ENCODE data around the gene BST1. TPM values are rescaled to one million over a fixed set of nuclear protein-coding genes. Genes with fewer than 3 reads are reported as not detected.

BST1 gene
- total and polyA plus RNA-seq, 3 donors from 2014 or later, result 1.1 to 6.9 (median 1.6) TPM

- TF ChIP-seq CTCF (IDR thresholded peaks at IDR 0.05) (no peak), POLR2A (IDR thresholded peaks at IDR 0.05) (no peak)
- intact Hi-C loops (cut with DNase I; ENCODE audit: low total_unique reads), result no loop called here
- Histone ChIP-seq H3K4me1 (no peaks in the 10 kb centered on the region), H3K27me3 (no peaks in the 10 kb centered on the region), H3K9me3 (no peaks in the 10 kb centered on the region), H3K4me3 (no peak overlapping the region), H3K36me3 (ENCODE audit: low read depth, missing control alignments) (no peaks in the 10 kb centered on the region), H3K27ac (no peak overlapping the region)
- 56 to 72% methylated on average over 6 of the region's 6 CpGs for WGBS, 2 donors
- DNase-seq, result no peak
These were observed 14.2 kb downstream of the BST1 start for GRCh38 chr4:15717086-15717485.

GRCh38 chr4:15717657-15718416, 15.0 kb downstream of the BST1 start:
- no peak for DNase-seq
- no peaks in the 10 kb centered on the region for H3K36me3 ChIP-seq (ENCODE audit: low read depth, missing control alignments)
- H3K4me3 ChIP-seq, result no peak overlapping the region
- H3K9me3 ChIP-seq, result no peaks in the 10 kb centered on the region
- 66 to 75% methylated on average over 3 of the region's 3 CpGs for WGBS, 2 donors
- H3K27me3 ChIP-seq, result no peaks in the 10 kb centered on the region
- TF ChIP-seq CTCF (IDR thresholded peaks at IDR 0.05), result no peak
- no peak for TF ChIP-seq POLR2A (IDR thresholded peaks at IDR 0.05)
- no peaks in the 10 kb centered on the region for H3K4me1 ChIP-seq
- intact Hi-C loops (cut with DNase I; ENCODE audit: low total_unique reads), result no loop called here
- H3K27ac ChIP-seq, result no peak overlapping the region

- 87 to 90% methylated on average over 5 of the region's 5 CpGs for WGBS, 2 donors
- H3K4me3 ChIP-seq, result no peak overlapping the region
- H3K27me3 ChIP-seq, result no peaks in the 10 kb centered on the region
- no peak for DNase-seq
- no peak for TF ChIP-seq CTCF (IDR thresholded peaks at IDR 0.05)
- no peak for TF ChIP-seq POLR2A (IDR thresholded peaks at IDR 0.05)
- H3K9me3 ChIP-seq, result no peaks in the 10 kb centered on the region
- intact Hi-C loops (cut with DNase I; ENCODE audit: low total_unique reads), result no loop called here
- no peaks in the 10 kb centered on the region for H3K4me1 ChIP-seq
- no peak overlapping the region for H3K27ac ChIP-seq
- no peaks in the 10 kb centered on the region for H3K36me3 ChIP-seq (ENCODE audit: low read depth, missing control alignments)
These were observed 15.6 kb downstream of the BST1 start for GRCh38 chr4:15718465-15718864.

- no peak for DNase-seq
- no peak overlapping the region for H3K4me3 ChIP-seq
- H3K27me3 ChIP-seq, result no peaks in the 10 kb centered on the region
- H3K27ac ChIP-seq, result no peak overlapping the region
- no peaks in the 10 kb centered on the region for H3K4me1 ChIP-seq
- TF ChIP-seq CTCF (IDR thresholded peaks at IDR 0.05) (no peak), POLR2A (IDR thresholded peaks at IDR 0.05) (no peak)
- intact Hi-C loops (cut with DNase I; ENCODE audit: low total_unique reads), result no loop called here
- WGBS, 2 donors, result 91 to 95% methylated on average over 7 of the region's 7 CpGs
- H3K9me3 ChIP-seq, result no peaks in the 10 kb centered on the region
- H3K36me3 ChIP-seq (ENCODE audit: low read depth, missing control alignments), result no peaks in the 10 kb centered on the region
These were observed 16.1 kb downstream of the BST1 start for GRCh38 chr4:15718959-15719358.

GRCh38 chr4:15719506-15719905, 16.6 kb downstream of the BST1 start:
- 75 to 77% methylated on average over 4 of the region's 4 CpGs for WGBS, 2 donors
- intact Hi-C loops (cut with DNase I; ENCODE audit: low total_unique reads), result no loop called here

More at GRCh38 chr4:15719506-15719905, 16.6 kb downstream of the BST1 start:
- Histone ChIP-seq H3K9me3 (no peaks in the 10 kb centered on the region), H3K4me1 (no peaks in the 10 kb centered on the region), H3K27ac (no peak overlapping the region), H3K4me3 (no peak overlapping the region), H3K27me3 (no peaks in the 10 kb centered on the region), H3K36me3 (ENCODE audit: low read depth, missing control alignments) (no peaks in the 10 kb centered on the region)
- TF ChIP-seq CTCF (IDR thresholded peaks at IDR 0.05), result no peak
- no peak for DNase-seq

Data from testis (tissue), 3 donors.